SK-N-SH treated with all-trans-retinoic acid at 6 μM for 48 hours (cell line): Measurements from ENCODE around the gene AACS.

Source experiments
- BACH2 ChIP-seq: fragments of 250-450 bp; sonication (Bioruptor Pico); IDR thresholded peaks from 2 replicates; pipeline ENCODE4 v1.9.0; 2021; ENCODE audit warnings: mild to moderate bottlenecking, borderline replicate concordance
- ESRRG ChIP-seq: fragments of 250-450 bp; sonication (Bioruptor Pico); IDR thresholded peaks from 2 replicates; pipeline ENCODE4 v1.6.1; 2021; ENCODE audit warnings: mild to moderate bottlenecking
- PATZ1 ChIP-seq: fragments of 250-450 bp; sonication (Bioruptor Pico); IDR thresholded peaks from 2 replicates; pipeline ENCODE4 v1.8.0; 2020; ENCODE audit warnings: mild to moderate bottlenecking, moderate library complexity, borderline replicate concordance
- TOX ChIP-seq: fragments of 250-450 bp; sonication (Bioruptor Pico); IDR thresholded peaks from 2 replicates; pipeline ENCODE4 v1.8.0; 2021; ENCODE audit warnings: mild to moderate bottlenecking, moderate library complexity, borderline replicate concordance
- ZFP30 ChIP-seq: fragments of 450-650 bp; formaldehyde crosslinking; IDR thresholded peaks from 2 replicates; pipeline ENCODE4 v1.5.0; 2022; ENCODE audit warnings: mild to moderate bottlenecking, moderate library complexity
- ZNF8 ChIP-seq: fragments of 450-650 bp; formaldehyde crosslinking; IDR thresholded peaks from 2 replicates; pipeline ENCODE4 v1.5.0; 2020; ENCODE audit warnings: mild to moderate bottlenecking, moderate library complexity

- no peak for TF ChIP-seq ZNF8
- TF ChIP-seq PATZ1 (CRISPR knock-in tag): no peak
- no peak for TF ChIP-seq ZFP30
- TF ChIP-seq BACH2 (CRISPR knock-in tag): no peak
- TF ChIP-seq TOX (CRISPR knock-in tag): no peak
- TF ChIP-seq ESRRG (CRISPR knock-in tag): no peak
These were observed 31.7 kb downstream of the AACS start for GRCh38 chr12:125096894-125097293.
